Measurements from ENCODE around the gene MYO15B.

MYO15B gene

DNA sequence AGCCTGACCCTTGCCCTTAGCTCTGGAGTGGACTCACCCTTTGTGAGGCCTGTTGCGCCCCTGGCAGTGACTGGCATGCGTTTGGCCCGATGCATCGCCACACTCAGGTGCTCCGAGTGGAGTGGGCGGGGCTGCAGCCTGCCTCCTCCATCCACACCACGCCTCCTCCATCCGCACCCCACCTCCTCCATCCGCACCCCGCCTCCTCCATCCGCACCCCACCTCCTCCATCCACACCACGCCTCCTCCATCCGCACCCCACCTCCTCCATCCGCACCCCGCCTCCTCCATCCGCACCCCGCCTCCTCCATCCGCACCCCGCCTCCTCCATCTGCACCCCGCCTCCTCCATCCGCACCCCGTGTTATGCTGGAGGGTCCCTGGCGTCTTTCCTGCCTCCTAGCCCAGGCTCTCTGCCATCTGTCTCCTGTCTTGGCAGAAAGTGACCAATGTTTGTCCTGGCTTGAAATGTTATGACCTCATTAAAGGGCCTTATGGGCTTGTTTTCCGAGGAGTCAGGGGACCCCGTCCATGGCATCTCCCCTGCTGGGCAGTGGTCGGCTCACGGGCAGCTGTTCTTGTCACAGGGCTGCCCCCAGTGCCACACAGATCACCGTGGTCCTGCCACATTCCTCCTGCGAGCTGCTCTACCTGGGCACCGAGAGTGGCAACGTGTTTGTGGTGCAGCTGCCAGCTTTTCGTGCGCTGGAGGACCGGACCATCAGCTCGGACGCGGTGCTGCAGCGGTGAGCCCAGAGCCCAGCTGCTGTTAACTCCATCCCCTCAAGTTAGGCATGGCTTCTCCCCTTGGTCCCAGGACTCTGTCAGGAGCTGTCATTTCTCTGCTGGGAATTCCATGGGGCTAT lies 28.7 kb upstream of the MYO15B start:
- no peak for DNase-seq

DNA sequence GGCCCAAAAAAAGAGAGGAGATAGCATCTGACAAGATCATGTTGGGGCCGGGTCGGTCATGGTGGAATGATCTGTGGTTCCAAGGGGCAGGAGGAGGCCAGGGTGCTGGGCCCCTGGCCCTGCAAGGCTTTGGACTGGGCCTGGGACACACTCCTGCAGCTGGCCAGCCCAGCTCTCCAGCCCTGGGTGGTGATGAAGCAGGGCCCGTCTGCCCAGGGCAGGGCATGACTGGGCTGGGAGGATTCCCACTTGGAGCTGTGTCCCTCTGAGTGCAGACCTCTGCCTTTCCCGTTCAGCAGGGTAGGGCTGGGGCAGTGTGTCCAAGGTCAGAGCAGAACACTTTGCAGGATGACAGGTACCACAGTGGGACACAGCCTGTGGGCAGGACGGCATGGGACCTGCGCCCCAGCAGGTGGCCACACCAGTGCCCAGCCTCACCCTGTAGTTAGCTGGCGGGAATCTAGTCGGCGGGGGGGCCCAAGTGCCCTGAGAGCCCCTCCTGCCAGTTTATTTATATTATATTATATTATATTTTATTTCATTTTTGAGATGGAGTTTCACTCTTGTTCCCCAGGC lies 27.6 kb upstream of the MYO15B start:
- DNase-seq: no peak

DNA sequence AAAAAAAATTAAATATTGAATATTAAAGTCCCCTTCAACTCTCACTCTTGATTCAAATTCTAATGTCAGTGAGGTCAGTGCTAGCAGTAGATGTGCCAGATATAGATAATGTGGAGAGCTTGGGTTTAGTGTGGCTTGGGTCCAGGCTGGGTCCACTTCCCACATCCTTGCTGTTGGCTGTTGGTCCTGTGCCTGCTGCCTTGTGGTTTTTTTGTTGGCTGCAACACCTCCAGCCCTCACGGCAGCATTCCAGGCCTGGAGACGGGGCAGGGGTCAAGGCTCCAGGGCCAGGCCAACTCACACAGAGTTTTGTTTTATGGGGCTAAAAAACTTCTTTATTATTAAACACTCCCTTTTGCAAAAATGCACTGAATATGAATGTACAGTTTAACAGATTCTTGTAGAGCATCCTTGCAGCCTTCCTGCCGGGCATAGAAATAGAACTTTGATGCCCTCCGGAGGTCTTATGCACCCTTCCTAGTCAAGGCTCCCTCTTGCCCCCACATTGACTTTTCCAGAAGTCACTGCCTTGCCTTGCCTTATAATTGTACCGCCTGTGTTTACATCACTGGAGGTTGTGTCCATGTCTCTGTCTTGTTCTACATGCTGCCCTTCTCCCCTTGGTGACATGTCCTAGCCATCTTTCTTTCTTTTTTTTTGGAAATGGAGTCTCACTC lies 25.5 kb upstream of the MYO15B start:
- DNase-seq: no peak

DNA sequence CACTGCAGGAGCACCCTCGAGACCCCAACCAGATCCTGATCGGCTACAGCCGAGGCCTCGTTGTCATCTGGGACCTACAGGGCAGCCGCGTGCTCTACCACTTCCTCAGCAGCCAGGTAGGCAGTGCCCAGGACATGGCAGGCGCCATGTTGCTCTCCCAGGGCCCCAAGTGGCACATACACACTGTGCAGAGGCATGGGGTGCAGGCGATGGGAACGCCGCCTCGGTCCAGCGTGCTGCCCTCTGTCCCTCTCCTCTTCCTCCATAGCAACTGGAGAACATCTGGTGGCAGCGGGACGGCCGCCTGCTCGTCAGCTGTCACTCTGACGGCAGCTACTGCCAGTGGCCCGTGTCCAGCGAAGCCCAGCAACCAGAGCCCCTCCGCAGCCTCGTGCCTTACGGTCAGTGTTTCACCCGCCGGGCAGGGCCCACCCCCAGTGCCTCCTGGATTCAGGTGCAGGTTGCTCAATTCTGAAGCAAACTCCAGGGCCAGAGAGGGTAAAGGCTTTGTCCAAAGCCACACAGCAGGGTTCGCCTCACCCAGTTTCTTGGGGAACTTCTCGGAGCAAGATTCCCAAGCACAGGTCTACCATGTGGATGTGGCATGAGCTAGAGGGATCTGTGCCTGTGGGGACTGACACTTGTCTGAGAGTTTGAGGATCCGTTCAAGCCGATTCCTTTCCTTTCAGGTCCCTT lies 24.4 kb upstream of the MYO15B start:
- DNase-seq: no peak

DNA sequence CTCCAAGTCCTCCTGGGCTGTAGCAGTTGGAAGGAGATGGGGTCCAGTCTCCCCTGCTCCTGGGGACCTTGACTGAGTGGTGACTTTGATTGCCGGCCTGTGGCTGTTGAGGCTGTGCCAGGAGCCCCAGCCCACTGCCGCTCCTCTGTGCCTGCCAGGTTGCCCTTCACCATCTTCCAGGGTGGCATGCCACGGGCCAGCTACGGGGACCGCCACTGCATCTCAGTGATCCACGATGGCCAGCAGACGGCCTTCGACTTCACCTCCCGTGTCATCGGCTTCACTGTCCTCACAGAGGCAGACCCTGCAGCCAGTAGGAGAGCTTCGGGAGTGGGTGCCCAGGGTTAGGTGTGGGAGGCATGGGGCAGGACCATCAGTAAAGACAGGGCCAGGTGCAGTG lies 23.4 kb upstream of the MYO15B start:
- no peak for DNase-seq

DNA sequence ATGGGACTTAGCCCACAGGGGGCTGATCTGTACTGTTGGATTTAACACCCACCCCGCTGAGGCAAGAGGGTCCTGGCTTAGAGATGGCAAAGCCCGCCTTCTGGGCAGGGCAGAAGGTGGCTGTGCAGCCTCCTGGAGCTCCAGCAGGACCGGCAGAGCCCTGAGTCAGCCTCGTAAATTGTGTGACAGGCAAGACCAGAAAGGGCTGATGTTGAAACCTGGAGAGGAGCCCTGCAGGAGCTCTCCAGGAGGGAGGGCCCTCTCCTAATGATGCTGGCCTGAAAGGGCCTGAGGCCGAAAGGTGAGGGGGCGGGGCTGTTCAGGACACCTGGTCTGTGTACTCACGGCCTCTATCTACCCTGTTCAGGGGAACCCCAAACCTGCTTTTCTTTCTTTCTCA lies 22.5 kb upstream of the MYO15B start:
- no peak for DNase-seq

- no peak for DNase-seq
Observed at GRCh38 chr17:75565618-75566017, 22.0 kb upstream of the MYO15B start.

DNA sequence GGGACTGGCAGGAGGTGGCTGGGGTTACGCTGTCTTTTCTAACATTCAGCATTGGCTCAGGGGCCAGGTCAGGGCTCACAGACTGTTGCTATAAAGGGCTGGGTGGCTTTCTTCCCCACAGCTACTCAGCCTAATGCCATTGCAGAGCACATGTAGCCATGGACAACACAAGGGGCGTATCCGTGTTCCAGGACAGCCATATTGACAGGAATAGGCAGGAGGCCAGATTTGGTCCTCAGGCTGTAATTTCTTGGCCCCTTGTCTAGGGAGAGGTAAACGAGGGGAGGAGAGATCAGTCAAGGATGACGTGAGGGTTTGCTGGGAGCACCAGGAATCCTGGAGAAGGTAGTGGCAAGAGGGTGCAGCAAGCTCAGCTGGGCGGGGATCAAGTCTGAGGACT lies 21.2 kb upstream of the MYO15B start:
- no peak for DNase-seq

GRCh38 chr17:75566834-75567233 lies 20.8 kb upstream of the MYO15B start:
- no peak for DNase-seq

- no peak for DNase-seq
Observed at GRCh38 chr17:75568412-75569255, 19.0 kb upstream of the MYO15B start.

DNA sequence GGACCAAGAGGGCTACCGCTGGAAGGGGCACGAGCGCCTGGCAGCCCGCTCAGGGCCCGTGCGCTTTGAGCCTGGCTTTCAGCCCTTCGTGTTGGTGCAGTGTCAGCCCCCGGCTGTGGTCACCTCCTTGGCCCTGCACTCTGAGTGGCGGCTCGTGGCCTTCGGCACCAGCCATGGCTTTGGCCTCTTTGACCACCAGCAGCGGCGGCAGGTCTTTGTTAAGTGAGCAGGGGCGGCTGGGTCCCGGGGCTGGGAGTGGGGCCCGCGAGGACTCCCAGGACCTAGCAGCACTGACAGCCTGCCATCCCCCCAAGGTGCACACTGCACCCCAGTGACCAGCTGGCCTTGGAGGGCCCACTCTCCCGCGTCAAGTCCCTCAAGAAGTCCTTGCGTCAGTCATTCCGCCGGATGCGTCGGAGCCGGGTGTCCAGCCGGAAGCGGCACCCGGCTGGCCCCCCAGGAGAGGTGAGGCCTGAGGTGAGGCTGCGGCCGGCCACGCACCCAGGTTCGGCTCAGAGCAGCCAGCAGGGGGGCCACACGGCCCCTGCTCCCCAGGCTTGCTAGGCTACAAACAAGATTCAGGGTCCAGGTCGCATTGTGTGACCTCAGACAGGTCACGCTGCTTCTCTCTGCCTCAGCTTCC lies 17.4 kb upstream of the MYO15B start:
- DNase-seq: no peak

DNA sequence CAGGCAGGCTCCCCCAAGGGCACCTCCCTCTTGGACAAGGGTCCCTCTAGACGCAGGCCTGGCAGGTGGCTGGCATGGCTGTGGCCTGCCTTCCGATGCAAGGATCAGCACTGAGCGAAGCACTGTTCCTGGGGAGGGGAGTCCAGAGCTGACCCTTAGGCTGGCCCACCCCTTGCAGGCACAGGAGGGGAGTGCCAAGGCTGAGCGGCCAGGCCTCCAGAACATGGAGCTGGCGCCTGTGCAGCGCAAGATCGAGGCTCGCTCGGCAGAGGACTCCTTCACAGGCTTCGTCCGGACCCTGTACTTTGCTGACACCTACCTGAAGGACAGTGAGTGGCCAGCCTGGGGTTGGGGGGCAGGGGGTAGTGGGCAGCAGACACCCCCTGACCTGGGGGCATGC lies 16.8 kb upstream of the MYO15B start:
- DNase-seq: no peak

- DNase-seq: no peak
Observed at GRCh38 chr17:75571197-75571884, 16.3 kb upstream of the MYO15B start.

DNA sequence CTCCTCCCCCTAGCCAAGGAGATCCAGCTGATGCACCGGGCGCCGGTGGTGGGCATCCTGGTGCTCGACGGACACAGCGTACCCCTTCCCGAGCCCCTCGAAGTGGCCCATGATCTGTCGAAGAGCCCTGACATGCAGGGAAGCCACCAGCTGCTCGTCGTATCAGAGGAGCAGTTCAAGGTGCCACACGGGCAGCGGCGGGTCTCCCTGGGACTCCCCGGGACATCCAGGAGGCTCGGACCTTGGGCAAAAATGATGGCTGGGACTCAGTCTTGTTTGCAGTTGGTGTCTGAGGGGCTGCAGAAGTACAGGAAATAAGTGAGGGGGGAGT lies 15.8 kb upstream of the MYO15B start:
- DNase-seq: no peak

DNA sequence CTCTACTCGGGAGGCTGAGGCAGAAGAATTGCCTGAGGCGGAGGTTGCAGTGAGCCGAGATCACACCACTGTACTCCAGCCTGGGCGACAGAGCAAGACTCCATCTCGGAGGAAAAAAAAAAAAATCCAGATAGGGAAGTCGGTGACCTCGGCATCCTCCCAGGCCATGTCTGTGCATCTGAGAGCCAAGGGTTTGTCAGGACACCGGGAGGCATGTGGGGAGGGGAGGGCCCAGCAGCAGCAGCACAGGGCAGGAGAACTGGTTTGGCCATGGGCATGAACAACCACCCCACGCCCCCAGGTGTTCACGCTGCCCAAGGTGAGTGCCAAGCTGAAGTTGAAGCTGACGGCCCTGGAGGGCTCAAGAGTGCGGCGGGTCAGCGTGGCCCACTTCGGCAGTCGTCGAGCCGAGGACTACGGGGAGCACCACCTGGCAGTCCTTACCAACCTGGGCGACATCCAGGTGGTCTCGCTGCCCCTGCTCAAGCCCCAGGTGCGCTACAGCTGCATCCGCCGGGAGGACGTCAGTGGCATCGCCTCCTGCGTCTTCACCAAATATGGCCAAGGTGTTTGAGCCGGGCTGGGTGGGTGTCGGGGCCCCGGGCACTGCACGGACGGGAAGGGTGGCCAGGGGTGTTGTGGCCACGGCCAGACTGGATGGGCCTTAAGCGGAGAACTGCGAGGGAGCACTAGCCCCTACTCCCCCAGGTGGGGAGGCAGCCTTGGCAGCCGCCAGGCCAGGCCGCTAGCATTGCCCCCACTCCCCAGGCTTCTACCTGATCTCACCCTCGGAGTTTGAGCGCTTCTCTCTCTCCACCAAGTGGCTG lies 14.7 kb upstream of the MYO15B start:
- DNase-seq: no peak

GRCh38 chr17:75573540-75573957 lies 14.1 kb upstream of the MYO15B start:
- no peak for DNase-seq

- no peak for DNase-seq
Observed at GRCh38 chr17:75573994-75574393, 13.6 kb upstream of the MYO15B start.

DNA sequence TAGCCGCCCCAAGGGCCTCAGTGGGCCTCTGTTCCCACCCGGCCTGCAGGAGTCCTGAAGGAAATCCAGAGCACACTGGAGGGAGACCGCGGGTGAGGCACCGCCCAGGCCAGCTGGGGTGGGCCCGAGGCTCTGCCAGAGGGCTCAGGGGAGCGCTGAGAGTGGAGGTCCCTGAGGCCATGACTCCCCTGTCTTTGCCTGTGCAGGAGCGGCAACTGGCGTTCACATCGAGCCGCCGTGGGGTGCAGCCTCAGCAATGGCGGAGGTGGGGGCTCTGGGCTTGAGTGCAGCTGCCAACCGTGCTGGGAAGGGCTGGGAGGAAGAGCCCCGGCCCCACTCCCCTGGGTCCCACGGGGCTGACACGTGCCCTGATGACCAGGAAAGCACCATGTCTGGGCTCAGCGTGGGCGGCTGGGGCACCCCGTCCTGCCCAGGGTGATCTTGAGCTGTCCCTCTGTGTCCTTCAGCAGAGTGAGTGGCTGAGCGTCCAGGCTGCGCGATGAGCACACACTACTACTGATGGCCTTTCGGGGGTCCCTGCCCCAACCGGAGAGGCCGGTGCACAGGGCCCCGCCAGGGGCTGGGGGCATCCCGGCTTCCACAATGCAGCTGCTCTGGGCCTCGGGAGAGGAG lies 13.1 kb upstream of the MYO15B start:
- DNase-seq: no peak

GRCh38 chr17:75575197-75575596 lies 12.4 kb upstream of the MYO15B start:
- DNase-seq: no peak

DNA sequence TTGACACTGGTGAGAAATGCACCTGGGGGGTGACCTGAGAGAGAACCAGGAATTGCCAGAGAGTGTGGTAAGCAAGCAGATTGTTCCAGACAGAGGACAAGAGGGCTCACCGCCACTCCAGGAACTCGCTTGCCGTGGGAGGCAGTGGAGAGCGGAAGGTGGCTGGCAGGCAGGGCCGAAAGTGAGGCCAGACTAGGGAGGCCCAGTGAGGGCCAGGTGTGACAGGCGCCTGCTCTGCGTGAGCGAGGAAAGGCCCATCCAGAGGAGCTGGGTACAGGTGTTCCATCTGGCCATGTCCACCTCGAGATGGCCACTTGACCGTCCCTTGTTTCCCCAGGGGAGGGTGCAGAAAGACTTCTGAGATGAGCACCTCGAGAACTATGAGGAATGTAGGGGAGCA lies 11.9 kb upstream of the MYO15B start:
- no peak for DNase-seq
